Kidney epithelial cell (primary cell): ENCODE results near the gene WASF3. TPM values are rescaled to one million over a fixed set of nuclear protein-coding genes. Genes with fewer than 3 reads are reported as not detected.

Experiments
- DNase-seq: peaks from one replicate; pipeline ENCODE4 v3.0.0-alpha.2; 2010; ENCODE audit warnings: low read depth
- H3K27me3 ChIP-seq: 2 replicates; pipeline ENCODE4 v1.6.0; 2011; ENCODE audit warnings: low read length; ENCODE audit not compliant: control insufficient read depth, insufficient read depth
- H3K36me3 ChIP-seq: 2 replicates; pipeline ENCODE4 v1.5.1; 2011; ENCODE audit warnings: low read length; ENCODE audit not compliant: control insufficient read depth, insufficient read depth
- H3K4me3 ChIP-seq: 2 replicates; pipeline ENCODE4 v1.5.1; 2011; ENCODE audit warnings: low read depth, mild to moderate bottlenecking, control low read depth, low read length
- total RNA-seq: library from RNA; depleted of rRNA; stranded (reverse); fragments of >200 nt; gene quantifications from 2 replicates; pipeline ENCODE4 v1.2.3, GENCODE V29; 2015
- TF ChIP-seq, protein P1 (sequence below): IDR thresholded peaks from 2 replicates; pipeline ENCODE4 v1.5.1; 2011; ENCODE audit warnings: mild to moderate bottlenecking, moderate library complexity, low read length, control low read depth, inconsistent platforms; ENCODE audit not compliant: insufficient read depth, poor library complexity, severe bottlenecking

WASF3 gene
- total RNA-seq, 1 donor from 2014 or later, result 11.5 TPM

DNA sequence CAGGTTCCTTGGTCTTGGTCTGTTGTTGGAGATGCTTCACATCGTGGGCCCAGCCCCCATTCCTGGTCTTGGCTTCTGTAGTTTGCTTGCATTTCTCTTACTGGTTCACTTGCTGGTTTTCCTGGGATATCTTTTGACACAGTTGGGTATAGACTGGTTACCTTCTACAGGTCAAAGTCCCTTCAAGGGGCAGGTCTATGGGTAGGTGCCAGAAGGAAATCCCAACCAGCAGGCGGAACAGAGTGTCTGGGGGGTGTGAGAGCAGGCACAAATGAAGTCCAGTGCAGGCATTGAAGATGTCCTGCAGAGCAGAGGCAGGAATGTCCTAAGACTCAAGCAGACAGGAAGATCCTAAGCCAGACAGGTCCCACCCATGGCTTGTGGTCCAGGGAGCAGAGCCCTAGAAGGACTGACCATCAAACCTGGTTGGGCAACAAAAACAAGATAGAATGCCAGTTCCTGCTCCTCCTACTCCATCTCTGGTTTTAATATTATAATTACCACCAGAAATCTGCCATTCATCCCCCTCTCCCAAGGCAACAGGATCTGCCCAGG, 17.7 kb upstream of the WASF3 start:
- H3K36me3 ChIP-seq, result no peaks in the 10 kb centered on the region
- TF ChIP-seq, protein P1, sequence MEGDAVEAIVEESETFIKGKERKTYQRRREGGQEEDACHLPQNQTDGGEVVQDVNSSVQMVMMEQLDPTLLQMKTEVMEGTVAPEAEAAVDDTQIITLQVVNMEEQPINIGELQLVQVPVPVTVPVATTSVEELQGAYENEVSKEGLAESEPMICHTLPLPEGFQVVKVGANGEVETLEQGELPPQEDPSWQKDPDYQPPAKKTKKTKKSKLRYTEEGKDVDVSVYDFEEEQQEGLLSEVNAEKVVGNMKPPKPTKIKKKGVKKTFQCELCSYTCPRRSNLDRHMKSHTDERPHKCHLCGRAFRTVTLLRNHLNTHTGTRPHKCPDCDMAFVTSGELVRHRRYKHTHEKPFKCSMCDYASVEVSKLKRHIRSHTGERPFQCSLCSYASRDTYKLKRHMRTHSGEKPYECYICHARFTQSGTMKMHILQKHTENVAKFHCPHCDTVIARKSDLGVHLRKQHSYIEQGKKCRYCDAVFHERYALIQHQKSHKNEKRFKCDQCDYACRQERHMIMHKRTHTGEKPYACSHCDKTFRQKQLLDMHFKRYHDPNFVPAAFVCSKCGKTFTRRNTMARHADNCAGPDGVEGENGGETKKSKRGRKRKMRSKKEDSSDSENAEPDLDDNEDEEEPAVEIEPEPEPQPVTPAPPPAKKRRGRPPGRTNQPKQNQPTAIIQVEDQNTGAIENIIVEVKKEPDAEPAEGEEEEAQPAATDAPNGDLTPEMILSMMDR, result no peak
- H3K27me3 ChIP-seq, result peaks cover 1% of the 10 kb centered on the region
- no peak overlapping the region for H3K4me3 ChIP-seq
- DNase-seq, result no peak

DNA sequence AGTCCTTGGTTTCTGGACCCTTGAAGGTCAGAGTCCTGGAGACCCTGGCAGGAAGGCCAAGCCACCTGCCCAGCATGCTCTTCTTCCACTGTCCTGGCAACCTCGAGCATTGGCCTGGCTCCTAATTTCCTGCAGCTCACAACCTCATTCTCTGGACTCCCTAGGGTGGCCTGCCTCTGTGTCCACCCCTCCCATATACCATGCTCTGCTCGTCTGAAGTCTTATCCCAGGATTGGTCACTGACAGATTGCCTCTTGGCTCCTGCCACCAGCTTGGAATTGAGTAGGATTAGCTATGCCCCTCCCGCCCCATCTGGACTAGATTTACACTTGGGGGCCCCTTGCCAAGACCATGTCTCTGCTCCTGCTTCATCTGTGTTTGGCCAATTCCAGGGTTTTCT, 17.1 kb upstream of the WASF3 start:
- Histone ChIP-seq H3K36me3 (no peaks in the 10 kb centered on the region), H3K4me3 (no peak overlapping the region), H3K27me3 (peaks cover 3% of the 10 kb centered on the region)
- DNase-seq, result no peak
- TF ChIP-seq, protein P1, result no peak

DNA sequence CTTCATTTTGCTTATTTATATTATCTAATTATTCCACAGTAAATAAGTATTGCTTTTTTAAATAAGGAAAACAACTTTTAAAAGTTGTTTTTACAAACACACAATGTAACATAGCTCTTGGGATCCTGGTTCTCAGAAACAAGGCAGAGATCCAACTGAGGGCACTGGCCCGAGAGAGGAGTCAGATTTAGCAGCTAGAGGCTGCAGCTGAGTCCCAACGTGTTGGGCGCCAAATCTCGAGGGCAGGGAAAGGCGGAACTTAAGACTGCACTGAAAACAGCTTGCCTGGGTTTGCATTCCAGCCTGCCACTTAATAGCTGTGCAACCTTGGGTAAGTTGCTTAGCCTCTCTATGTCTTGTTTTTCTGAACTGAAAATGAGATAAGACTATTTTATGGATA, 16.4 kb upstream of the WASF3 start:
- TF ChIP-seq, protein P1, result no peak
- Histone ChIP-seq H3K36me3 (no peaks in the 10 kb centered on the region), H3K27me3 (peaks cover 3% of the 10 kb centered on the region), H3K4me3 (no peak overlapping the region)
- no peak for DNase-seq

DNA sequence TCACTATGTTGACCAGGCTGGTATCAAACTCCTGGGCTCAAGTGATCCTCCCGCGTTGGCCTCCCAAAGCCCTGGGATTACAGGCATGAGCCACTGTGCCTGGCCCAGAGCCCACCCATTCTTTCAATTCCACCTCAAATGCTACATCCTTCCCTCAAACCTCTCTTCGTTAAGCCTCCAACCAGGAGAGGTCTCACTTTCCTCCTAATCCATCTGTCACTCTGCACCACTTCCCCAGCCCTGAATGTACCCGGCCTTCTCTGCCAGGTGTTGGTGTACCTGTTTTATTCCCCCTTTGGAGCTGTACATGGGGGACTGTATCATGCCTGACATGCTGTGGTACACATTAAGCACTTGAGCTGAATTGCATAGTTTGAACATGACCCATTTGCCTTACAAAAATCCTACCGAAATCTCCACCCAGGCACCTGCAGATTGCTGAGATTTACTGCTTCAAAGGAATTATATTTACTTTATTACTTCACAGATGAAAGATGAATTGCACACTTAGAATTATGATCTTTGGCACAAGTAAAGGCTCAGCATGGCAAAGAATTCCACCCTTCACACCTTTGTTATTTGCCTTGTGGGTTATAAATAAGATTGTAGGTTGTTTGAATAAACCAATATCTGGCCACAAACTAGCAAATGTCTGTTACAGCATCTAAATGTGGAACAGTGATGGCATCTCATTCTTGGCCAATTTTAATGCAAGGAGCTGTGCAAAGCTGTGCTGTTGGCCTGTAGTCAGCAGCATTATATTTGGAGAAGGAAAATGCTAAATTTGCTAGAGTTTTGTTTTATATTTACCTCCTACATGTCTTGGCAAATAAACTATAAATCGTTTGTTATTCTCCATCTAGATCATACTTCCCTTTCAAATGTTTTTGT, 15.6 kb upstream of the WASF3 start:
- no peak for DNase-seq
- H3K36me3 ChIP-seq, result no peaks in the 10 kb centered on the region
- TF ChIP-seq, protein P1, result no peak
- H3K27me3 ChIP-seq, result peaks cover 3% of the 10 kb centered on the region
- no peak overlapping the region for H3K4me3 ChIP-seq

DNA sequence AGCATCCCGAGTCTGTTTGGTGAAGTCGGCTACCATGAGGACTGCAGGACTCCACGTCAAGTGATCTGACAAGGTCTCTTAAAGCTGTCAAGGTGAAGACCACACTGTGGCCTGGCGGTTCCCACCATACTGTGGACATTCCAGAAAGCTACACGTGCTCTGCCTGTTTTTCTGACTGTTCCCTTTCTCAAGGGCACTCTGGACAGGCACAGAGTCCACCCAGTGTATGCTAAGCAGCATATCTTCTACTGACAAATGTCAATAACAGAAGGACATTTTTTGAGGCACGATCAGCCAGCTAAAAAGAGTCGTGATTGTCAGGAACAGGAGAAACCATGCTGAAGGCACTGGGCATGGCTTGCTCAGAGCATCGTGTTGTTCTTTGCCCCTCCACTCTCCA, 12.8 kb upstream of the WASF3 start:
- Histone ChIP-seq H3K36me3 (no peaks in the 10 kb centered on the region), H3K27me3 (peaks cover 3% of the 10 kb centered on the region), H3K4me3 (no peak overlapping the region)
- no peak for DNase-seq
- TF ChIP-seq, protein P1, result no peak
